ENCODE measurements around the gene CYP1B1. TPM values are rescaled to one million over a fixed set of nuclear protein-coding genes. Genes with fewer than 3 reads are reported as not detected.

The CYP1B1 gene
- total RNA-seq, 1 experiment from 2014 or later: 4.2 TPM

DNA sequence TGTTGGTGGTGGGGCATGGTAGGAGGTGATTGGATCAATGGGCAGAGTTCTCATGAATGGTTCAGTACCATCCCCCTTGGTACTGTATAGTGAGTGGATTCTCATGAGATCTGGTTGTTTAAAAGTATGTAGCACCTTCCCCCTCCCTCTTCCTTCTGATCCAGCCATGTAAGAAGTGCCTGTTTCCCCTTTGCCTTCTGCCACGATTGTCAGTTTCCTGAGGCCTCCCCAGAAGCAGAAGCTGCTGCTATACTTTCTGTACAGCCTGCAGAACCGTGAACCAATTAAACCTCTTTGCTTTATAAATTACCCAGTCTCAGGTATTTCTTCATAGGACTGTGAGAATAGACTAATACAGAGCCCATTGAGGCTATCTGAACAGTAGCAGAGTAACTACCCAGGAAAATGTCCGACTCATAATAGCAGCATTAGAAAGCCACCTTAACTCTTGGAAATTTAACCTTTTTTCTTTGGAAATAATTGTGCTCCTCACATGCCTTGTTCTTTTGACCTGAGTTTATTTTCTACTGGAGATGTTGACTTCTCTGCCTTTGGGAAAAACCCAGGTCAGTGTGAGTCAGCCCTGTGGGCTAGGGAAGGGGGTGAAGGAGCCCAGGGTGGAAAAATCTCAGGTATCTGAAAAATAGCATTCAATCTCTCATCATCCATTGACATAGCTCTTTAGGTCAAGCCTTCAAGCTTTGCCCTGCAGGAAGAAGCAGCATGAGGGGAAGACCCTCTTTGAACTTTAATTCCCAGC lies 18.1 kb downstream of the CYP1B1 start (continued):
- TF ChIP-seq, protein P1, sequence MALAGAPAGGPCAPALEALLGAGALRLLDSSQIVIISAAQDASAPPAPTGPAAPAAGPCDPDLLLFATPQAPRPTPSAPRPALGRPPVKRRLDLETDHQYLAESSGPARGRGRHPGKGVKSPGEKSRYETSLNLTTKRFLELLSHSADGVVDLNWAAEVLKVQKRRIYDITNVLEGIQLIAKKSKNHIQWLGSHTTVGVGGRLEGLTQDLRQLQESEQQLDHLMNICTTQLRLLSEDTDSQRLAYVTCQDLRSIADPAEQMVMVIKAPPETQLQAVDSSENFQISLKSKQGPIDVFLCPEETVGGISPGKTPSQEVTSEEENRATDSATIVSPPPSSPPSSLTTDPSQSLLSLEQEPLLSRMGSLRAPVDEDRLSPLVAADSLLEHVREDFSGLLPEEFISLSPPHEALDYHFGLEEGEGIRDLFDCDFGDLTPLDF (CRISPR knock-in tag; IDR thresholded peaks at IDR 0.05): no peak
- no peak for TF ChIP-seq NFYB (CRISPR knock-in tag; conservative IDR thresholded peaks at IDR 0.05; ENCODE audit: low read depth)

DNA sequence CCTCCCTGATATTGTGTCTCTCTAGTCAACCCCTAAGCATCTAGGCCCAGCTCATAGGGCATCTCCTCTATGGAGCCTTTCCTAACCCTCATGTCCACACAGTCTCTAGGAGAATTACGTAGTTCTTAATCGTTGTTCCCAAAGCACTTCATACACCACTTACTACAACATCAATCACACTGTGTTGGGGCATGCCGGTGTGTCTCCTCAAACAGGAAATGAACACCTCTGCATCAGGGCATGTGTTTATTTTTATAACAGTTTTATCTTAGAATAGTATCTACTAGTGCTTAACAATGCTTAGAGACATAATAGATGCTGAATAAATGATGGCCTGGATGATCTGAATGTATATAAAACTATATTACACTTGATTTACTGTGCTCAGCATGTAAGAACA lies 19.7 kb downstream of the CYP1B1 start:
- CTCF ChIA-PET: no interaction called here
- H3K27ac Mint-ChIP-seq: no peak overlapping the region
- no peaks in the 10 kb centered on the region; the same call in 1 of the 2 replicates for H3K27me3 Mint-ChIP-seq (ENCODE audit: low read depth)
- no peaks in the 10 kb centered on the region for H3K36me3 Mint-ChIP-seq
- H3K9me3 Mint-ChIP-seq: no peaks in the 10 kb centered on the region
- DNase-seq (ENCODE audit: low spot score): no peak
- POLR2A ChIA-PET: no interaction called here
- H3K4me3 Mint-ChIP-seq: no peak overlapping the region
- ATAC-seq: no peak
- H3K4me1 Mint-ChIP-seq: no peaks in the 10 kb centered on the region
- TF ChIP-seq, protein P2, sequence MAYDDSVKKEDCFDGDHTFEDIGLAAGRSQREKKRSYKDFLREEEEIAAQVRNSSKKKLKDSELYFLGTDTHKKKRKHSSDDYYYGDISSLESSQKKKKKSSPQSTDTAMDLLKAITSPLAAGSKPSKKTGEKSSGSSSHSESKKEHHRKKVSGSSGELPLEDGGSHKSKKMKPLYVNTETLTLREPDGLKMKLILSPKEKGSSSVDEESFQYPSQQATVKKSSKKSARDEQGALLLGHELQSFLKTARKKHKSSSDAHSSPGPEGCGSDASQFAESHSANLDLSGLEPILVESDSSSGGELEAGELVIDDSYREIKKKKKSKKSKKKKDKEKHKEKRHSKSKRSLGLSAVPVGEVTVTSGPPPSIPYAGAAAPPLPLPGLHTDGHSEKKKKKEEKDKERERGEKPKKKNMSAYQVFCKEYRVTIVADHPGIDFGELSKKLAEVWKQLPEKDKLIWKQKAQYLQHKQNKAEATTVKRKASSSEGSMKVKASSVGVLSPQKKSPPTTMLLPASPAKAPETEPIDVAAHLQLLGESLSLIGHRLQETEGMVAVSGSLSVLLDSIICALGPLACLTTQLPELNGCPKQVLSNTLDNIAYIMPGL (CRISPR knock-in tag; IDR thresholded peaks at IDR 0.05): no peak
- TF ChIP-seq, protein P3, sequence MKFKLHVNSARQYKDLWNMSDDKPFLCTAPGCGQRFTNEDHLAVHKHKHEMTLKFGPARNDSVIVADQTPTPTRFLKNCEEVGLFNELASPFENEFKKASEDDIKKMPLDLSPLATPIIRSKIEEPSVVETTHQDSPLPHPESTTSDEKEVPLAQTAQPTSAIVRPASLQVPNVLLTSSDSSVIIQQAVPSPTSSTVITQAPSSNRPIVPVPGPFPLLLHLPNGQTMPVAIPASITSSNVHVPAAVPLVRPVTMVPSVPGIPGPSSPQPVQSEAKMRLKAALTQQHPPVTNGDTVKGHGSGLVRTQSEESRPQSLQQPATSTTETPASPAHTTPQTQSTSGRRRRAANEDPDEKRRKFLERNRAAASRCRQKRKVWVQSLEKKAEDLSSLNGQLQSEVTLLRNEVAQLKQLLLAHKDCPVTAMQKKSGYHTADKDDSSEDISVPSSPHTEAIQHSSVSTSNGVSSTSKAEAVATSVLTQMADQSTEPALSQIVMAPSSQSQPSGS (CRISPR knock-in tag; IDR thresholded peaks at IDR 0.05; ENCODE audit: borderline replicate concordance, low read depth): no peak
- TF ChIP-seq NFATC4 (CRISPR knock-in tag; IDR thresholded peaks at IDR 0.05) (no peak), TP53 (CRISPR knock-in tag; IDR thresholded peaks at IDR 0.05) (no peak), JAZF1 (CRISPR knock-in tag; IDR thresholded peaks at IDR 0.05) (no peak), ZNF423 (CRISPR knock-in tag; IDR thresholded peaks at IDR 0.05) (no peak), RORB (CRISPR knock-in tag; IDR thresholded peaks at IDR 0.05) (no peak), HMGA2 (CRISPR knock-in tag; IDR thresholded peaks at IDR 0.05) (no peak), KAT7 (CRISPR knock-in tag; IDR thresholded peaks at IDR 0.05; ENCODE audit: borderline replicate concordance) (no peak), ELF4 (CRISPR knock-in tag; IDR thresholded peaks at IDR 0.05; ENCODE audit: low read depth) (no peak), IRF2 (CRISPR knock-in tag; IDR thresholded peaks at IDR 0.05; ENCODE audit: borderline replicate concordance, low read depth) (no peak), GRHL2 (CRISPR knock-in tag; IDR thresholded peaks at IDR 0.05; ENCODE audit: insufficient replicate concordance, severe bottlenecking) (no peak), FOXK1 (CRISPR knock-in tag; IDR thresholded peaks at IDR 0.05) (no peak)
- TF ChIP-seq, protein P4, sequence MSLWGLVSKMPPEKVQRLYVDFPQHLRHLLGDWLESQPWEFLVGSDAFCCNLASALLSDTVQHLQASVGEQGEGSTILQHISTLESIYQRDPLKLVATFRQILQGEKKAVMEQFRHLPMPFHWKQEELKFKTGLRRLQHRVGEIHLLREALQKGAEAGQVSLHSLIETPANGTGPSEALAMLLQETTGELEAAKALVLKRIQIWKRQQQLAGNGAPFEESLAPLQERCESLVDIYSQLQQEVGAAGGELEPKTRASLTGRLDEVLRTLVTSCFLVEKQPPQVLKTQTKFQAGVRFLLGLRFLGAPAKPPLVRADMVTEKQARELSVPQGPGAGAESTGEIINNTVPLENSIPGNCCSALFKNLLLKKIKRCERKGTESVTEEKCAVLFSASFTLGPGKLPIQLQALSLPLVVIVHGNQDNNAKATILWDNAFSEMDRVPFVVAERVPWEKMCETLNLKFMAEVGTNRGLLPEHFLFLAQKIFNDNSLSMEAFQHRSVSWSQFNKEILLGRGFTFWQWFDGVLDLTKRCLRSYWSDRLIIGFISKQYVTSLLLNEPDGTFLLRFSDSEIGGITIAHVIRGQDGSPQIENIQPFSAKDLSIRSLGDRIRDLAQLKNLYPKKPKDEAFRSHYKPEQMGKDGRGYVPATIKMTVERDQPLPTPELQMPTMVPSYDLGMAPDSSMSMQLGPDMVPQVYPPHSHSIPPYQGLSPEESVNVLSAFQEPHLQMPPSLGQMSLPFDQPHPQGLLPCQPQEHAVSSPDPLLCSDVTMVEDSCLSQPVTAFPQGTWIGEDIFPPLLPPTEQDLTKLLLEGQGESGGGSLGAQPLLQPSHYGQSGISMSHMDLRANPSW (CRISPR knock-in tag; conservative IDR thresholded peaks at IDR 0.05; ENCODE audit: low read depth): no peak
- TF ChIP-seq, protein P5, sequence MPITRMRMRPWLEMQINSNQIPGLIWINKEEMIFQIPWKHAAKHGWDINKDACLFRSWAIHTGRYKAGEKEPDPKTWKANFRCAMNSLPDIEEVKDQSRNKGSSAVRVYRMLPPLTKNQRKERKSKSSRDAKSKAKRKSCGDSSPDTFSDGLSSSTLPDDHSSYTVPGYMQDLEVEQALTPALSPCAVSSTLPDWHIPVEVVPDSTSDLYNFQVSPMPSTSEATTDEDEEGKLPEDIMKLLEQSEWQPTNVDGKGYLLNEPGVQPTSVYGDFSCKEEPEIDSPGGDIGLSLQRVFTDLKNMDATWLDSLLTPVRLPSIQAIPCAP (CRISPR knock-in tag; IDR thresholded peaks at IDR 0.05): no peak
- TF ChIP-seq, protein P6, sequence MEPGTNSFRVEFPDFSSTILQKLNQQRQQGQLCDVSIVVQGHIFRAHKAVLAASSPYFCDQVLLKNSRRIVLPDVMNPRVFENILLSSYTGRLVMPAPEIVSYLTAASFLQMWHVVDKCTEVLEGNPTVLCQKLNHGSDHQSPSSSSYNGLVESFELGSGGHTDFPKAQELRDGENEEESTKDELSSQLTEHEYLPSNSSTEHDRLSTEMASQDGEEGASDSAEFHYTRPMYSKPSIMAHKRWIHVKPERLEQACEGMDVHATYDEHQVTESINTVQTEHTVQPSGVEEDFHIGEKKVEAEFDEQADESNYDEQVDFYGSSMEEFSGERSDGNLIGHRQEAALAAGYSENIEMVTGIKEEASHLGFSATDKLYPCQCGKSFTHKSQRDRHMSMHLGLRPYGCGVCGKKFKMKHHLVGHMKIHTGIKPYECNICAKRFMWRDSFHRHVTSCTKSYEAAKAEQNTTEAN (CRISPR knock-in tag; IDR thresholded peaks at IDR 0.05): no peak
- TF ChIP-seq, protein P7, sequence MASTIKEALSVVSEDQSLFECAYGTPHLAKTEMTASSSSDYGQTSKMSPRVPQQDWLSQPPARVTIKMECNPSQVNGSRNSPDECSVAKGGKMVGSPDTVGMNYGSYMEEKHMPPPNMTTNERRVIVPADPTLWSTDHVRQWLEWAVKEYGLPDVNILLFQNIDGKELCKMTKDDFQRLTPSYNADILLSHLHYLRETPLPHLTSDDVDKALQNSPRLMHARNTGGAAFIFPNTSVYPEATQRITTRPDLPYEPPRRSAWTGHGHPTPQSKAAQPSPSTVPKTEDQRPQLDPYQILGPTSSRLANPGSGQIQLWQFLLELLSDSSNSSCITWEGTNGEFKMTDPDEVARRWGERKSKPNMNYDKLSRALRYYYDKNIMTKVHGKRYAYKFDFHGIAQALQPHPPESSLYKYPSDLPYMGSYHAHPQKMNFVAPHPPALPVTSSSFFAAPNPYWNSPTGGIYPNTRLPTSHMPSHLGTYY (CRISPR knock-in tag; IDR thresholded peaks at IDR 0.05): no peak
- TF ChIP-seq, protein P8, sequence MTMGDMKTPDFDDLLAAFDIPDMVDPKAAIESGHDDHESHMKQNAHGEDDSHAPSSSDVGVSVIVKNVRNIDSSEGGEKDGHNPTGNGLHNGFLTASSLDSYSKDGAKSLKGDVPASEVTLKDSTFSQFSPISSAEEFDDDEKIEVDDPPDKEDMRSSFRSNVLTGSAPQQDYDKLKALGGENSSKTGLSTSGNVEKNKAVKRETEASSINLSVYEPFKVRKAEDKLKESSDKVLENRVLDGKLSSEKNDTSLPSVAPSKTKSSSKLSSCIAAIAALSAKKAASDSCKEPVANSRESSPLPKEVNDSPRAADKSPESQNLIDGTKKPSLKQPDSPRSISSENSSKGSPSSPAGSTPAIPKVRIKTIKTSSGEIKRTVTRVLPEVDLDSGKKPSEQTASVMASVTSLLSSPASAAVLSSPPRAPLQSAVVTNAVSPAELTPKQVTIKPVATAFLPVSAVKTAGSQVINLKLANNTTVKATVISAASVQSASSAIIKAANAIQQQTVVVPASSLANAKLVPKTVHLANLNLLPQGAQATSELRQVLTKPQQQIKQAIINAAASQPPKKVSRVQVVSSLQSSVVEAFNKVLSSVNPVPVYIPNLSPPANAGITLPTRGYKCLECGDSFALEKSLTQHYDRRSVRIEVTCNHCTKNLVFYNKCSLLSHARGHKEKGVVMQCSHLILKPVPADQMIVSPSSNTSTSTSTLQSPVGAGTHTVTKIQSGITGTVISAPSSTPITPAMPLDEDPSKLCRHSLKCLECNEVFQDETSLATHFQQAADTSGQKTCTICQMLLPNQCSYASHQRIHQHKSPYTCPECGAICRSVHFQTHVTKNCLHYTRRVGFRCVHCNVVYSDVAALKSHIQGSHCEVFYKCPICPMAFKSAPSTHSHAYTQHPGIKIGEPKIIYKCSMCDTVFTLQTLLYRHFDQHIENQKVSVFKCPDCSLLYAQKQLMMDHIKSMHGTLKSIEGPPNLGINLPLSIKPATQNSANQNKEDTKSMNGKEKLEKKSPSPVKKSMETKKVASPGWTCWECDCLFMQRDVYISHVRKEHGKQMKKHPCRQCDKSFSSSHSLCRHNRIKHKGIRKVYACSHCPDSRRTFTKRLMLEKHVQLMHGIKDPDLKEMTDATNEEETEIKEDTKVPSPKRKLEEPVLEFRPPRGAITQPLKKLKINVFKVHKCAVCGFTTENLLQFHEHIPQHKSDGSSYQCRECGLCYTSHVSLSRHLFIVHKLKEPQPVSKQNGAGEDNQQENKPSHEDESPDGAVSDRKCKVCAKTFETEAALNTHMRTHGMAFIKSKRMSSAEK (CRISPR knock-in tag; IDR thresholded peaks at IDR 0.05; ENCODE audit: borderline replicate concordance): no peak

Measured in WTC11 (cell line).